ENCODE data around the gene STX10.
A peak's percentile ranks its signal among the peaks of the same experiment; 100 is the strongest.

STX10 gene

DNA sequence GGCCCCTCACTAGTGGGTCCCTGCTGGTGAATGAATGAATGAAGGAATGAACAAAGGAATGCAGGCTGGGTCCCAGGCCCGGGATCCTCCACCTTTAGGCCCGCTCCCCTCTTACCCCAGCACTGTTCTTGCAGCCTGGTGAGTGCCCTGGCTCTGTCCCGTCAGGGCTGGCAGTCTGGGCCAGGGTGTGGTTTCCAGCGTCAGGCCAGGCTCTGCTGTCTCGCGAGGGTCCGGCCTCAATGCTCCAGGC lies 47.8 kb downstream of the STX10 start:
- no peaks in the 10 kb centered on the region for H3K9me3 ChIP-seq (ENCODE audit: insufficient read depth, low read depth, low read length)
- peaks cover 4% of the 10 kb centered on the region for H3K4me1 ChIP-seq (ENCODE audit: insufficient read depth, low read length)
- peak overlapping the region; percentile 44 for H3K4me3 ChIP-seq (ENCODE audit: low read length)
- no peak overlapping the region for H3K27ac ChIP-seq (ENCODE audit: low read depth, low read length)
- H3K27me3 ChIP-seq (ENCODE audit: insufficient read depth, low read length) = peaks cover 61% of the 10 kb centered on the region
- 24% methylated on average over 7 of the region's 7 CpGs for WGBS
- H3K9ac ChIP-seq (ENCODE audit: low read depth, low read length) = 0 out of 2 replicates have a peak overlapping the region, but pooled peaks have one; percentile 34
- H3K36me3 ChIP-seq (ENCODE audit: insufficient read depth, low read length) = peaks cover 3% of the 10 kb centered on the region

DNA sequence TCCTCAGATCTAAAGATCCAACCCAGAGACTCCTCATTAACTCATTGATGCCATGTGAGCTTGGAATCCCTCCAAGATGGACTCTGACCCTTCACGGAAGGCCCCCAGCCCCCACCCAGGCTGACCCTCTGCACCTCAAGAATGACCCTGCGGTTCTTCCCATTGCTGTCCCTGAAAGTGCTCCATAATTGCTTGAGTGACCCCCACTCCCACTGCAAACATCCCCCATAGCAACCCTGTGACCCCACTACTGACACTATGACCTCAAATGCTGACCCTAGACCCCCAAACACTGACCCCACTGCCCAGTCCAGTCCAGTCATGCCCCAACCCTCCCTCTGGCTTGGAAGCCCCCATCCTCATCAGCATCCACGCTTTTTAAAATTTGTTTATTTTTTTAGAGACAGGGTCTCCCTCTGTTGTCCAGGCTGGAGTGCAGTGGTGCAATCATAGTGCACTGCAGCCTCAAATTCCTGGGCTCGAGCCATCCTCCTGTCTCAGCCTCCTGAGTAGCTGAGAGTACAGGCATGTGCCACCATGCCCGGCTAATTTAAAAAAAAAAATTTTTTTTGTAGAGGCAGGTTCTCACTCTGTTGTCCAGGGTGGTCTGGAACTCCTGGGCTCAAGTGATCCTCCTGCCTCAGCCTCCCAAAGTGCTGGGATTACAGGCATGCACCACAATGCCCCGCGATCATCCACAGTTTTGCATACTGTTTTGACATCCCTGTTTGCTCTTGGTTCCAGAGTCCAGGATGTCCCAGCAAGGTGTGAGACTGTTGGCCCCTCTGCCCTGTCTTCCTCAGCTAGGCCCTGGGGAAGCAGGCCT lies 48.4 kb downstream of the STX10 start:
- H3K9ac ChIP-seq (ENCODE audit: low read depth, low read length) = no peak overlapping the region
- peaks cover 67% of the 10 kb centered on the region for H3K27me3 ChIP-seq (ENCODE audit: insufficient read depth, low read length)
- H3K4me1 ChIP-seq (ENCODE audit: insufficient read depth, low read length) = peaks cover 9% of the 10 kb centered on the region
- H3K4me3 ChIP-seq (ENCODE audit: low read length) = peak overlapping the region; percentile 44; the same call in 1 of the 2 replicates
- no peaks in the 10 kb centered on the region; the same call in 1 of the 2 replicates for H3K36me3 ChIP-seq (ENCODE audit: insufficient read depth, low read length)
- no peak overlapping the region for H3K27ac ChIP-seq (ENCODE audit: low read depth, low read length)
- no peaks in the 10 kb centered on the region for H3K9me3 ChIP-seq (ENCODE audit: insufficient read depth, low read depth, low read length)
- WGBS = 91% methylated on average over 7 of the region's 7 CpGs

DNA sequence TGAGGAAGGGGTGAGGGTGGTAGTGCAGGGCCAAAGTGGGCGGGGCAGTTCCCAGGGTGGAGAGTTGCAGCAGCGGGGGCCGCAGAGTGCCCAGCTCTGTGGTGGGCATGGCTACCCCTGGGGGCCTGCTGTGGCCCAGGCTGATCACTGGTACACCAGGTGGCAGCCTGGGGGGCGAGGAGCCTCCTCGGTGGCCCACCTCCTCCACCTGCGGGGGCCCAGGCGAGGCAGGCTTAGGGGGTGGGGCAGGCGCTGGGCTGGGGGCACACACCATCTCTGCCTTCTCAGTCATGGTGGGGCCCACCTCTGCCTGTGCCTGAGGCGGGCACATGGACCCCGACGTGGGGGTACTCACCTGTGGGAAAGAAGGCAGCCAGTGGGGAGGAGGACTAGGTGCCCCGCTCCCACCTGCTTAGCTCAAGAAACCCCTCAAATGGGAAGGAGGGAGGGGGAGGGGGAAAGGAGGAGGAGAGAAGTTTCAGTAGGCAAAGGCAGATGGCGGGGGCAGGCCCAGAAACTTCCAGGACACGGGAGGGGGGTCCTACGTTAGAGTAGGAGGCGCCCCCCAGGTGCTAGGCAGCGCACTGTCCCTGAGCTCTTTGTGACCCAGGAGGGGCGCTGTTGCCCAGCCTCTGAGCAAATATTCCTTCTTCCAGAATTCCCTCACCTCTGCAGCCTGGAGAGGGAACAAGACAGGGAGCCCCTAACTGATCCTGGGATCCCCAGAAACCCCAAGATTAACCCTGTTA lies 49.2 kb downstream of the STX10 start:
- Histone ChIP-seq H3K4me1 (ENCODE audit: insufficient read depth, low read length) (peaks cover 9% of the 10 kb centered on the region), H3K9me3 (ENCODE audit: insufficient read depth, low read depth, low read length) (no peaks in the 10 kb centered on the region), H3K9ac (ENCODE audit: low read depth, low read length) (no peak overlapping the region), H3K4me3 (ENCODE audit: low read length) (no peak overlapping the region), H3K27ac (ENCODE audit: low read depth, low read length) (no peak overlapping the region), H3K36me3 (ENCODE audit: insufficient read depth, low read length) (no peaks in the 10 kb centered on the region; the same call in 1 of the 2 replicates), H3K27me3 (ENCODE audit: insufficient read depth, low read length) (peaks cover 75% of the 10 kb centered on the region)
- WGBS = 66% methylated on average over 18 of the region's 18 CpGs

DNA sequence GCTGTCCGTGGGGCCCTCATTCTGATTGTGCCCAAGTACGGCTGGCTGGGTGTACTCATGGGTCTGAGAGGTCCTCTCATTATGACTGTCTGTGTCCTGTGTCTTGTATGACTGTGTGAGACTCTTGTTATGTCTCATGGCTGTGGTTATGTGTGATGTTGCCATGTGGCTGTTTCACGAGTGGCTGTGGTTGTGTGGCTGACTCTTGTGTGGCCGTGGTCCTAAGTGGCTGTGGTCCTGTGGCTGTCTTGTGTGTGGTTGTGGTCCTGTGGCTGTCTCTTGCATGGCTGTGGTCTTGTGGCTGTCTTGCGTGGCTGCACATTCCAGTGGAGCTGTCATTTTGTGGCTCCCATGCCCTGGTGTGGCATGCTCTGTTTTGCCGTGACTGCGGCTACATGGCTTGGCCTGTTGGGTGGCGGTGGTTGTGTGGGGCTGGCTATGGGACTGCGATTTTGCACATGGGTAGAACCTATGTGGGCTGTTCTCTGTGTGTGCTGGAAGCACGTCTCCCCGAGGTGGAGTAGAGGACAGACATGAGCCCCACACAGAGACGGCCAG lies 50.1 kb downstream of the STX10 start:
- H3K4me1 ChIP-seq (ENCODE audit: insufficient read depth, low read length) = peaks cover 9% of the 10 kb centered on the region
- WGBS = 85% methylated on average over 12 of the region's 12 CpGs
- H3K36me3 ChIP-seq (ENCODE audit: insufficient read depth, low read length) = no peaks in the 10 kb centered on the region; the same call in 1 of the 2 replicates
- peaks cover 83% of the 10 kb centered on the region for H3K27me3 ChIP-seq (ENCODE audit: insufficient read depth, low read length)
- H3K9me3 ChIP-seq (ENCODE audit: insufficient read depth, low read depth, low read length) = no peaks in the 10 kb centered on the region
- no peak overlapping the region for H3K9ac ChIP-seq (ENCODE audit: low read depth, low read length)
- no peak overlapping the region for H3K4me3 ChIP-seq (ENCODE audit: low read length)
- H3K27ac ChIP-seq (ENCODE audit: low read depth, low read length) = no peak overlapping the region

DNA sequence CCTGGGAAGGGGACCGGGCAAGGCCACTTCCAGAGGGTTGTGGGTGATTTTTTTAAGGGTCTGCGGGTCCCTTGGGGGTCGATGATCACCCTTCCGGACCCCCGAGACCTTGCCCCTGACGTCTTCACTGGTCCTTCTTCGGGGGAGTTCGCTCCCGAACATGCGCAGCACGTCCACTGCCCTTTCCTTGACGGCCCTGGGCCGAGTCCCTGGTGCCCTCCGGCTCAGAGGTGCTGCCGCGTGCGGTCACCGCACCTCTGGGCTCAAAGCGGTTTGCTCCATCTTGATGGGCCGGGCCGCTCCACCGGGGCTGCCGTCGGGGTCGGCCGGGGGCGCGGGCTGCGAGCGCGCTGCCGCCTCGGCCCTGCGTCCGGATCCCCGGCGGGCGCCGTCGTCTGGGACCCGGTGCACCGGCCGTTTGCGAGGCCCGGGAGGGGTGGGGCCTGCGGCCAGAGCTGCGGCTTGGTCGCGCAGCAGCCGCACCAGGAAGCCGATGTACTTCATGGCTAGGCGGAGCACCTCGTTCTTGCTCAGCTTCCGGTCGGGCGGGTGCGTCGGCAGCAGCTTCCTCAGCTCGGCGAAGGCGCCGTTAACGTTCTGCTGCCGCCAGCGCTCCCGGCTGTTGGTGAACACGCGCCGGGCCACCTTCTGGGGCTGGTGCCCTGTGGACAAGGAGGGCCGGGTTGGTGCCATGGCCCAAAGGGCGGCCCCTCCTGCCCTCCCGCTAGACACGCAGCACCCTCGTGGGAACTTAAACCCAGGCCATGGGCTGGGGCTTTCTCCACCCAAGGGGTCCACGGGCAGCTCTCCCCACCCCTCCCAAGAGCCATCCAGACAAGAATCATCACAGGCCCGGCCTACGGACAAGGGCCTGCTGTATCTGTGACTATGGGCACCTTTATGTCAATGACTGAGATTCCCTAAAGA lies 50.8 kb downstream of the STX10 start:
- Histone ChIP-seq H3K4me1 (ENCODE audit: insufficient read depth, low read length) (peaks cover 9% of the 10 kb centered on the region), H3K9ac (ENCODE audit: low read depth, low read length) (no peak overlapping the region)
- WGBS = 9% methylated on average over 77 of the region's 77 CpGs

DNA sequence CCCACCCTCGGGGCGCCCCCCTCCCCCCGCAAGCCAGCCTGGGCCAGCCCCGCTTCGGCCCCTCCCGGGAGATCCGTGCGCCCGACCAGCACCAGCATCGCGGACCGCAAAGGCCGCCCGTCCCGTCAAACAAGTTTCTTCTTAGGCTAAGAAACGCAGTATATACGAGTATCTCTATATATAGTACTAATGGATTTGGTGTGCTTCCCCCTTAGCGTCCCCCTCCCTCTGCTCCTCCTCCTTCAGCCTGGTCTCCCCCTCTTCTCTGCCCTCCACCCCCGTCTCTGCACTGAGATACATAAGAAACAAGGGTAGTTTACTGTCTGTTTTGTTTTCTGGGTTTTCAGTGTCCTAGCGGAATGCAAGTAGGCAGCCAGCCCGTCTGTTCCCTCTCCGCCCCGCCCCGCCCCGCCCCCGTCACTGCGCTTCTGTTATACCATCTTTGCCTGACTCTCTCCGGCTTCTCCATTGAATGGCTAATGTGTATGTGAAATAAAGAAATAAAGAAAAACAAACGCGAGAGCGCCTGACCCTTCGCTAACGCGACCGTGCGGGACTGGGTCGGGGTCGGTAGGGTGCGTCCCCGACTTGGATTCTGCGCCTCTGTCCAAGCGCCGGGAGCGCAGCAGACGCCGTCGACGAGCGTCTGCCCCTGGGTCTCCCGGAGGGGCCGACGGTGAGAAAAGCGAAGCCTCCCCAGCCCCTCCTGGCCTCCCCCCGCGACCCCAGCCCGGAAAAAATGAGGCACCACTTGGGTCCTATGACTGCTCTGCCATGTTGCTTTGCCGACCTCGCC lies 51.7 kb downstream of the STX10 start:
- peaks cover 9% of the 10 kb centered on the region for H3K4me1 ChIP-seq (ENCODE audit: insufficient read depth, low read length)
- WGBS = 2% methylated on average over 51 of the region's 58 CpGs
- no peaks in the 10 kb centered on the region for H3K9me3 ChIP-seq (ENCODE audit: insufficient read depth, low read depth, low read length)
- peak overlapping the region; percentile 36; the same call in 1 of the 2 replicates for H3K4me3 ChIP-seq (ENCODE audit: low read length)
- H3K9ac ChIP-seq (ENCODE audit: low read depth, low read length) = no peak overlapping the region
- H3K27ac ChIP-seq (ENCODE audit: low read depth, low read length) = no peak overlapping the region
- no peaks in the 10 kb centered on the region for H3K36me3 ChIP-seq (ENCODE audit: insufficient read depth, low read length)
- peaks cover 96% of the 10 kb centered on the region for H3K27me3 ChIP-seq (ENCODE audit: insufficient read depth, low read length)

More for the DNA sequence above, 50.8 kb downstream of the STX10 start:
- Histone ChIP-seq H3K27me3 (ENCODE audit: insufficient read depth, low read length) (peaks cover 90% of the 10 kb centered on the region), H3K27ac (ENCODE audit: low read depth, low read length) (no peak overlapping the region), H3K4me3 (ENCODE audit: low read length) (peak overlapping the region; percentile 36), H3K36me3 (ENCODE audit: insufficient read depth, low read length) (no peaks in the 10 kb centered on the region), H3K9me3 (ENCODE audit: insufficient read depth, low read depth, low read length) (no peaks in the 10 kb centered on the region)

DNA sequence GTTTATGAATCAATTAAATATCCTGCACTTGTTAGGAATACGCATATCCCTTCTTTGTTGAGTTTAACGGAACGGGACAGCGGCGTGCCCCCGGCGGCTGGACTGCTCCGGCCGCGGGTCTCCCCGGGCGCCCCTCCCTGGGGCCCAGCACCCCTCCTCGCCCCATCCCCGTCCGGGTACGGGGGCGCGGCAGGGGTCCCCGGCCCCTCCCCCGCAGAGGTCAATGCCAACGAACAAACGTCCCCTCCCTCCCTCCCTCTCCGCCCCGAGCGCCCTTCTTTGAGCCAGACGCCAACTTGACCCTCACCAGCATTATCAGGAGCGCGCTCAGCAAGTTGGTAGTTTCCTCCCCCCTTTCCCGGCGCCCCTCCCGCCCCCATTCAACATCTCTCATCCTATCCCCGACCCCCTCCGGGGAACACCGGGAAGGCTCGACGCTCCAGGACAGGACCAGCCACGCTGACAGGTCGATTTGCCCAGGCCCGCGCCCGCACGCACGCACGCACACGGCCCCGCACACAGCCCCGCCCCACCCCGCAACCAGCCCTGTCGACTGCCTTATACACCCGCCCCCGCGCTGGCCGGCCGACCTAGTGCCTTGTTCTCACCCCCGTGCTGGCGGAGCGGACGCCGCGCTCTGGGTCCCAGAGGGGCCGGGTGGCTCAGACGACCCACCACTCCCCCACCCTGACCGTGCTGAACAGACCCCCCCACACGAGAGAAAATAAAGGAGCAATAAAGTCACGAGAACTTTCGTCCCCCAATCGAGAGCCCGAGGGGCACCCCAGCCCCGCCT lies 52.5 kb downstream of the STX10 start:
- Histone ChIP-seq H3K27ac (ENCODE audit: low read depth, low read length) (no peak overlapping the region), H3K9ac (ENCODE audit: low read depth, low read length) (no peak overlapping the region), H3K9me3 (ENCODE audit: insufficient read depth, low read depth, low read length) (no peaks in the 10 kb centered on the region), H3K36me3 (ENCODE audit: insufficient read depth, low read length) (no peaks in the 10 kb centered on the region), H3K4me1 (ENCODE audit: insufficient read depth, low read length) (peaks cover 9% of the 10 kb centered on the region), H3K4me3 (ENCODE audit: low read length) (no peak overlapping the region), H3K27me3 (ENCODE audit: insufficient read depth, low read length) (peaks cover 92% of the 10 kb centered on the region)
- WGBS = 2% methylated on average over 62 of the region's 69 CpGs

DNA sequence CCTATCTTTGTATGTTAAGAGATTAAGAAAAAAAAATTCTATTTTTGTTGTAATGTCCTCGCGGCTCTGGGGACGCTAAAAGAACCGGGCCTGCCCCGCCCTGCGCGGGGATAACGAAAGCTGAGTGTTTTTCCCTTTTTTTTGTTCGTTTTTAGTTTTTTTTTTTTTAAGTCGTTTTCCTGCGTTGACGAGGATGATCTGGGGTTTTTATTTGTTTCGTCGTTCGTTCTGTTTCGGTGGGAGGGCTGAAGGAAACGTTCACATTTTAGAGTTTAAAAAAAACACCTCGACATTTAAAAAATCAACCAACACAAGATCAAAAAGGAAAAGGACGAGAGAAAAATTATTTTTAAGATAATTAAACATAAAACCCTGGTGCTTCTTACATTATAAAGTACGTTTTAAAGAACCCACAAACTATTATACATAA lies 53.1 kb downstream of the STX10 start:
- H3K36me3 ChIP-seq (ENCODE audit: insufficient read depth, low read length) = no peaks in the 10 kb centered on the region
- H3K27me3 ChIP-seq (ENCODE audit: insufficient read depth, low read length) = peaks cover 92% of the 10 kb centered on the region
- H3K4me1 ChIP-seq (ENCODE audit: insufficient read depth, low read length) = peaks cover 11% of the 10 kb centered on the region
- WGBS = 3% methylated on average over 10 of the region's 20 CpGs
- no peak overlapping the region for H3K4me3 ChIP-seq (ENCODE audit: low read length)
- H3K9me3 ChIP-seq (ENCODE audit: insufficient read depth, low read depth, low read length) = no peaks in the 10 kb centered on the region
- no peak overlapping the region for H3K9ac ChIP-seq (ENCODE audit: low read depth, low read length)
- no peak overlapping the region for H3K27ac ChIP-seq (ENCODE audit: low read depth, low read length)

DNA sequence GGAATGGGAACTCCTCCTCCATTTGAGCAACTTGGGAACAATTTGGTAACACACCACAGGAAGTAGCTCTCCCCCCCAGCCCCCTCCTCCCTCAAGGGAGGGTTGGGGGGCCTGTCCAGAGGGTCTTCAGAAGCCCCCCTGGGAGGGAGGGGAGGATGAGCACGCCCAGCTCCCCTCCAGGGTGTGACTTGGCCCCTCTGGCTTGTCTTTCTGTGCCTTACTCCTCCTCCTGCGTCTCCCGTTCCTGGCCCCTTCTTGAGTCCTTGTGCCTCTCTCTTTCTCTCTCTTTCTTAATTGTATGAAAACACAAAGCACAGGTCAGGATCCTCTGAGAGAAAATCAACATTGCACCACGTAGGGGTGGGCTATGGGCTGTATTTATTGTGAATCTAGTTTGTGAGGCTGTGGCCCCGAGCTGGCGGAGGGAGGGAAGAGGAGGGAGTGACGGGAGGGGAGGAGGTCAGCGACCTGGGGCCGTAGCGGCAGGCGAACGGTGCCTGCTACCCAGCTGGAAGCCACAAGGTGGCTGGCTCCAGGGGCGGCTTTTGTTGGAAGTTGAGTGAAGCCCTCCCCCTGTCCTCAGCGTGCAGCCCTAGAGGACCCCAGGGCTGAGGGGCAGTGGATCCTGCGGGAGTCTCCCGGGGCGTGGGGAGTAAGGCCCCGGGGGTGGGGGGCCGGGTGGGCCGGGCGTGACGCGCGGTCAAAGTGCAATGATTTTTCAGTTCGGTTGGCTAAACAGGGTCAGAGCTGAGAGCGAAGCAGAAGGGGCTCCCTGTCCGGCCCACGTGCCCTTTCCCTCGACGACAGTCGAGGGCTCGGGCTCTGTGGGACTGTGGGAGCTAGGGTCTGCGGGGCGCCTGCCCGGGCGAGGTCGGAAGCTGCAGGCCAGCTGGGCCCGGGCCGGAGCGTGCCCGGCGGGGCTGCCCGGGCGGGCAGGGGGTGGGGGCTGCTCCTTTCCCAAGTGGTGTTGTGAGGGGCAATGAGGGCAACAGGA lies 53.9 kb downstream of the STX10 start:
- H3K9ac ChIP-seq (ENCODE audit: low read depth, low read length) = no peak overlapping the region
- no peaks in the 10 kb centered on the region for H3K36me3 ChIP-seq (ENCODE audit: insufficient read depth, low read length)
- 2% methylated on average over 44 of the region's 44 CpGs for WGBS
- H3K4me1 ChIP-seq (ENCODE audit: insufficient read depth, low read length) = peaks cover 16% of the 10 kb centered on the region
- peaks cover 92% of the 10 kb centered on the region for H3K27me3 ChIP-seq (ENCODE audit: insufficient read depth, low read length)
- peak overlapping the region; percentile 48 for H3K4me3 ChIP-seq (ENCODE audit: low read length)
- H3K27ac ChIP-seq (ENCODE audit: low read depth, low read length) = no peak overlapping the region; the same call in 1 of the 2 replicates
- no peaks in the 10 kb centered on the region for H3K9me3 ChIP-seq (ENCODE audit: insufficient read depth, low read depth, low read length)

Data from HUES64 (cell line).